ENCODE results near the gene TEAD1. TPM values are rescaled to one million over a fixed set of nuclear protein-coding genes. Genes with fewer than 3 reads are reported as not detected.
A peak's percentile ranks its signal among the peaks of the same experiment; 100 is the strongest.

The TEAD1 gene
- polyA plus RNA-seq, 1 donor (not counting 4 experiments of a cell fraction or from before 2014, with no cell fraction given) = 32.7 TPM

DNA sequence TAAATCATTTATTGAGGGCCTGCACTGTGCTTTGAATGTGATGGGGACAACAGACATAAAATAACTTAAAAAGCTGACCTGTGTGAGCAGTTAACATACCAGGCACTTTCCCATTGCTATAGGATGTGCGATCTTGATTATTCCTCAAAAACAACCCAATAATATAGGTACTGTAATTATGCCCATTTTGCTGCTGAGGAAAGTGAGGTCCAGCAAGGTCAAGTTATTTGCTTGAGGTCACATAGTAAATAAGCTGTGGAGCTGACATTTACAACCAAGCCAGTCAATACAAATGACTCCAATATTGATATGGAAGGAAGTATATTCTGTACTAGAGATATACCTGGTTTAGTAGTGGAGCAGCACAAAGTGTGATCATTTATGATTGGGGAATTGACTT lies 96.2 kb downstream of the TEAD1 start:
- no peaks in the 10 kb centered on the region for H4K20me1 ChIP-seq (ENCODE audit: control insufficient read depth, extremely low read depth, insufficient read depth, low read length)
- H3K27me3 ChIP-seq (ENCODE audit: control insufficient read depth, extremely low read depth, insufficient read depth, low read length) = no peaks in the 10 kb centered on the region
- H3K27ac ChIP-seq (ENCODE audit: control insufficient read depth, insufficient read depth, low read length) = peak overlapping the region; percentile 76
- no peaks in the 10 kb centered on the region for H3K9me3 ChIP-seq (ENCODE audit: control insufficient read depth, low read depth, low read length)
- FAIRE-seq (no peak), DNase-seq (ENCODE audit: low read depth, low spot score) (no peak)
- H3K4me1 ChIP-seq (ENCODE audit: control insufficient read depth, extremely low read depth, insufficient read depth, low read length) = peaks cover 42% of the 10 kb centered on the region
- H2AFZ ChIP-seq (ENCODE audit: control insufficient read depth, low read length) = no peak overlapping the region
- H3K9ac ChIP-seq (ENCODE audit: control insufficient read depth, extremely low read depth, insufficient read depth, low read length) = peak overlapping the region; percentile 31
- H3K4me3 ChIP-seq (ENCODE audit: control insufficient read depth in 2 of 3, extremely low read depth in 1 of 3, insufficient read depth in 2 of 3, low read depth in 1 of 3, low read length in 3 of 3) = peak overlapping the region in 1 of 3 experiments; percentile 2
- dilution Hi-C loops (cut with MboI; ENCODE audit: extremely low pct_ligation_motif_present, low sequenced_read_pairs) = no loop called here
- peaks cover 78% of the 10 kb centered on the region for H3K79me2 ChIP-seq (ENCODE audit: control insufficient read depth, insufficient read depth, low read length)
- TF ChIP-seq EZH2 (IDR thresholded peaks at IDR 0.05; ENCODE audit: low read length) = no peak
- TF ChIP-seq CTCF (optimal IDR thresholded peaks at IDR 0.05 in 1 of 3, IDR thresholded peaks at IDR 0.05 in 1 of 3, conservative IDR thresholded peaks at IDR 0.05 in 1 of 3; ENCODE audit: extremely low read depth in 1 of 3, insufficient read depth in 2 of 3, low read length in 3 of 3) = no peak
- peaks cover 4 to 6% of the 10 kb centered on the region in 2 experiments for H3K36me3 ChIP-seq (ENCODE audit: control insufficient read depth in 2 of 2, extremely low read depth in 1 of 2, insufficient read depth in 2 of 2, low read length in 2 of 2)
- H3K4me2 ChIP-seq (ENCODE audit: control insufficient read depth, extremely low read depth, insufficient read depth, low read depth, low read length) = peak overlapping the region; percentile 53
- peaks cover 2% of the 10 kb centered on the region for H3K9me1 ChIP-seq (ENCODE audit: control insufficient read depth, extremely low read depth, insufficient read depth, low read length)

DNA sequence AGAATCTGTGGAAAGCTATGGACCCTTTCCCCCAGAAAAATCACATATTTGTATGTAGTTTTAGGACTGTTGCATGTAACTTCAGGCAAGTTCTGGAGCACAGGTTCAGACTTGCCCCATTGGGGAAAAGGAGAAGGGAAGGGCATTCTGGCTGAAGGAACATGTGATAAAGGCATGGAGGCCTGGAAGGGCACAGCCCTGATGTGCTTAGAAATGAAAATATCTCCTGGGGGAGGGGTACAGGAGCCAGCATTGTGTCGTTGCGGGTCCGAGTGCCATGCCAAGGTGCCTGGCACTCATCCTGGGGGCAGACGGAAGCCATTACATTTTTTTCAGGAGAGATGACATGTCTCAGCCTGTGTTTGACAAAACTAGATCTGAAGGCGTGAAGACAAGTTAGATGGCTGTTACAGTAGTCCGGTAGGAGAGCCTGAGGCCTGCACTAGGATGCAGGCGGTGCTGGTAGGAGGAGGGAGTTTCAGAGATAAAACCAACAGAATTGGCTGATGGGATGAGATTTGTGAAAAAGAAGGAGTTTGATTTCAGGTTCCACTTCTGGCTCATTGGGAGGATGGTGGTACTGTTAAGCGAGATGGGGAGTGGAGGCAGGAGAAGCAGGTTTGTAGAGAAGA lies 96.9 kb downstream of the TEAD1 start:
- peak; percentile 79 for FAIRE-seq
- H4K20me1 ChIP-seq (ENCODE audit: control insufficient read depth, extremely low read depth, insufficient read depth, low read length) = no peaks in the 10 kb centered on the region
- peaks cover 4% of the 10 kb centered on the region in 2 experiments for H3K36me3 ChIP-seq (ENCODE audit: control insufficient read depth in 2 of 2, extremely low read depth in 1 of 2, insufficient read depth in 2 of 2, low read length in 2 of 2)
- peaks cover 2% of the 10 kb centered on the region for H3K9me1 ChIP-seq (ENCODE audit: control insufficient read depth, extremely low read depth, insufficient read depth, low read length)
- no peaks in the 10 kb centered on the region for H3K27me3 ChIP-seq (ENCODE audit: control insufficient read depth, extremely low read depth, insufficient read depth, low read length)
- peak; percentile 59 for DNase-seq (ENCODE audit: low read depth, low spot score)
- H3K4me2 ChIP-seq (ENCODE audit: control insufficient read depth, extremely low read depth, insufficient read depth, low read depth, low read length) = peak overlapping the region; percentile 53
- TF ChIP-seq CTCF (optimal IDR thresholded peaks at IDR 0.05 in 1 of 3, IDR thresholded peaks at IDR 0.05 in 1 of 3, conservative IDR thresholded peaks at IDR 0.05 in 1 of 3; ENCODE audit: extremely low read depth in 1 of 3, insufficient read depth in 2 of 3, low read length in 3 of 3) (no peak), EZH2 (IDR thresholded peaks at IDR 0.05; ENCODE audit: low read length) (no peak)
- no peaks in the 10 kb centered on the region for H3K9me3 ChIP-seq (ENCODE audit: control insufficient read depth, low read depth, low read length)
- H3K9ac ChIP-seq (ENCODE audit: control insufficient read depth, extremely low read depth, insufficient read depth, low read length) = peak overlapping the region; percentile 31
- peak overlapping the region; percentile 76 for H3K27ac ChIP-seq (ENCODE audit: control insufficient read depth, insufficient read depth, low read length)
- dilution Hi-C loops (cut with MboI; ENCODE audit: extremely low pct_ligation_motif_present, low sequenced_read_pairs) = no loop called here
- H3K4me1 ChIP-seq (ENCODE audit: control insufficient read depth, extremely low read depth, insufficient read depth, low read length) = peaks cover 42% of the 10 kb centered on the region
- H3K4me3 ChIP-seq (ENCODE audit: control insufficient read depth in 2 of 3, extremely low read depth in 1 of 3, insufficient read depth in 2 of 3, low read depth in 1 of 3, low read length in 3 of 3) = peak overlapping the region in 1 of 3 experiments; percentile 11
- H3K79me2 ChIP-seq (ENCODE audit: control insufficient read depth, insufficient read depth, low read length) = peaks cover 79% of the 10 kb centered on the region
- no peak overlapping the region for H2AFZ ChIP-seq (ENCODE audit: control insufficient read depth, low read length)
